Medulla oblongata (tissue), 1 donor: ENCODE data around the gene C2CD2L.
"Not testable (repeated sequence)": the region's sequence is repeated elsewhere in the genome, so short reads cannot be mapped to it uniquely, and the experiment has no call there.

Experiments
- DNase-seq: peaks from one replicate; pipeline ENCODE4 v3.0.0-alpha.2; 2015; ENCODE audit errors: extremely low spot score

C2CD2L gene

GRCh38 chr11:119115484-119116234 is 8.5 kb downstream of the C2CD2L start:
- peak; percentile 69 for DNase-seq

GRCh38 chr11:119116235-119116594 is 9.1 kb downstream of the C2CD2L start:
- no peak for DNase-seq

GRCh38 chr11:119116601-119117000 is 9.5 kb downstream of the C2CD2L start:
- no peak for DNase-seq

- no peak for DNase-seq
Measured at GRCh38 chr11:119117004-119117706, 10.0 kb downstream of the C2CD2L start.

GRCh38 chr11:119118227-119118626 is 11.1 kb downstream of the C2CD2L start:
- no peak for DNase-seq

- no peak for DNase-seq
Measured at GRCh38 chr11:119118946-119119345, 11.8 kb downstream of the C2CD2L start.

- DNase-seq, result peak; percentile 44
Measured at GRCh38 chr11:119120639-119121007, 13.5 kb downstream of the C2CD2L start.

- peak; percentile 99 for DNase-seq
Measured at GRCh38 chr11:119121008-119121810, 14.1 kb downstream of the C2CD2L start, which contains the start of gene HINFP. TSS of gene HINFP (plus strand) at chr11:119121580. CDS start at chr11:119126945, 5,365 bp downstream.

- no peak for DNase-seq
Measured at GRCh38 chr11:119121811-119122124, 14.6 kb downstream of the C2CD2L start.

- no peak for DNase-seq
Measured at GRCh38 chr11:119125821-119126220, 18.7 kb downstream of the C2CD2L start.

GRCh38 chr11:119126675-119127268 is 19.6 kb downstream of the C2CD2L start:
- no peak for DNase-seq

- DNase-seq, result no peak
Measured at GRCh38 chr11:119130662-119131061, 23.5 kb downstream of the C2CD2L start.

- DNase-seq, result no peak
Measured at GRCh38 chr11:119134389-119134978, 27.3 kb downstream of the C2CD2L start.

- DNase-seq, result not testable (repeated sequence)
Measured at GRCh38 chr11:119139276-119139675, 32.1 kb downstream of the C2CD2L start.

- DNase-seq, result peak; percentile 56
Measured at GRCh38 chr11:119144825-119145486, 37.8 kb downstream of the C2CD2L start.

- DNase-seq, result no peak
Measured at GRCh38 chr11:119145551-119145950, 38.4 kb downstream of the C2CD2L start.

GRCh38 chr11:119147604-119148333 is 40.6 kb downstream of the C2CD2L start:
- no peak for DNase-seq

- no peak for DNase-seq
Measured at GRCh38 chr11:119148720-119149017, 41.5 kb downstream of the C2CD2L start.

GRCh38 chr11:119149018-119149785 is 42.1 kb downstream of the C2CD2L start, which contains the start of gene ABCG4:
TSS of gene ABCG4 (plus strand) at chr11:119149052. CDS start at chr11:119149966, 914 bp downstream.
- DNase-seq, result no peak

GRCh38 chr11:119149786-119150275 is 42.7 kb downstream of the C2CD2L start:
- no peak for DNase-seq
